ENCODE results near the gene PRDM11. TPM values are rescaled to one million over a fixed set of nuclear protein-coding genes. Genes with fewer than 3 reads are reported as not detected.

Gene PRDM11
- total and polyA plus RNA-seq, 2 of the 4 experiments (the other 2 are of a cell fraction): 2.2 to 2.7 TPM

- Histone ChIP-seq H4K20me1 (ENCODE audit: insufficient read depth, low read length) (no peaks in the 10 kb centered on the region), H4K91ac (ENCODE audit: insufficient read depth, low read depth, low read length) (no peak overlapping the region), H2AK5ac (ENCODE audit: low read depth, low read length) (no peak overlapping the region), H2BK120ac (ENCODE audit: low read depth, low read length) (no peak overlapping the region), H3K79me1 (ENCODE audit: low read depth in 1 of 2, low read length in 2 of 2) (no peaks in the 10 kb centered on the region), H3K14ac (replicated peaks; ENCODE audit: low read depth, low read length) (no peak overlapping the region), H3K36me3 (ENCODE audit: control insufficient read depth, insufficient read depth, low read length) (no peaks in the 10 kb centered on the region), H3K9me3 (ENCODE audit: control insufficient read depth, insufficient read depth, low read length) (no peaks in the 10 kb centered on the region; the same call in 1 of the 2 replicates), H3K18ac (ENCODE audit: low read depth, low read length) (no peak overlapping the region), H3K27me3 (ENCODE audit: control insufficient read depth, insufficient read depth, low read length) (peaks cover 2% of the 10 kb centered on the region; the same call in 1 of the 2 replicates), H3K9ac (ENCODE audit: low read depth, low read length) (no peak overlapping the region), H3K9me1 (ENCODE audit: insufficient read depth, low read length) (no peaks in the 10 kb centered on the region), H2BK15ac (ENCODE audit: low read depth, low read length) (no peak overlapping the region), H4K8ac (ENCODE audit: low read depth in 2 of 2, low read length in 2 of 2) (no peak overlapping the region), H3K4ac (ENCODE audit: low read depth, low read length) (no peak overlapping the region), H3K4me3 (ENCODE audit: insufficient read depth, low read depth, low read length) (no peak overlapping the region), H2AK9ac (replicated peaks; ENCODE audit: low read depth, low read length, poor library complexity) (peak overlapping the region; percentile 10), H3K4me2 (ENCODE audit: low read depth, low read length) (no peak overlapping the region), H3K4me1 (ENCODE audit: control insufficient read depth, insufficient read depth, low read length) (0 out of 2 replicates have a peak, but pooled peaks cover 1% of the 10 kb centered on the region), H2AFZ (replicated peaks; ENCODE audit: low read length, poor library complexity) (no peak overlapping the region), H2BK5ac (ENCODE audit: low read depth, low read length, poor library complexity, severe bottlenecking) (no peak overlapping the region), H3K23ac (ENCODE audit: low read depth, low read length) (no peak overlapping the region), H3K56ac (ENCODE audit: extremely low read depth, insufficient read depth, low read length) (no peak overlapping the region), H4K5ac (ENCODE audit: low read depth, low read length) (no peak overlapping the region), H2BK20ac (ENCODE audit: low read depth, low read length) (no peak overlapping the region), H3K27ac (ENCODE audit: insufficient read depth, low read length) (no peak overlapping the region)
- ChIA-PET CTCF (interaction anchor here (0.6 kb wide), 1 partner anchor 16 kb away, joined by 3 read pairs; no protein-coding TSS in a partner anchor), POLR2A (ENCODE audit: unreplicated experiment) (no interaction called here)
- BruUV-seq (replicated peaks): no TSS peak
- peak; percentile 43 for TF ChIP-seq CEBPB (IDR thresholded peaks at IDR 0.05; ENCODE audit: low read depth, low read length)
- TF ChIP-seq, protein P1, sequence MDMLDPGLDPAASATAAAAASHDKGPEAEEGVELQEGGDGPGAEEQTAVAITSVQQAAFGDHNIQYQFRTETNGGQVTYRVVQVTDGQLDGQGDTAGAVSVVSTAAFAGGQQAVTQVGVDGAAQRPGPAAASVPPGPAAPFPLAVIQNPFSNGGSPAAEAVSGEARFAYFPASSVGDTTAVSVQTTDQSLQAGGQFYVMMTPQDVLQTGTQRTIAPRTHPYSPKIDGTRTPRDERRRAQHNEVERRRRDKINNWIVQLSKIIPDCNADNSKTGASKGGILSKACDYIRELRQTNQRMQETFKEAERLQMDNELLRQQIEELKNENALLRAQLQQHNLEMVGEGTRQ (IDR thresholded peaks at IDR 0.05; ENCODE audit: low read depth, low read length): no peak
- in situ Hi-C loops (cut with MboI; ENCODE audit: low sequenced_read_pairs) (no loop called here), dilution Hi-C loops (cut with HindIII; ENCODE audit: low sequenced_read_pairs, unreplicated experiment) (no loop called here), intact Hi-C loops (cut with micrococcal nuclease) (no loop called here)
- DNase-seq (no peak), ATAC-seq (ENCODE audit: low read depth) (no peak)
Measured at GRCh38 chr11:45260071-45260470, 113.6 kb downstream of the PRDM11 start.
